ENCODE measurements around the gene ST3GAL4. TPM values are rescaled to one million over a fixed set of nuclear protein-coding genes. Genes with fewer than 3 reads are reported as not detected.

The ST3GAL4 gene
- total RNA-seq, 1 donor: 13.8 TPM

DNA sequence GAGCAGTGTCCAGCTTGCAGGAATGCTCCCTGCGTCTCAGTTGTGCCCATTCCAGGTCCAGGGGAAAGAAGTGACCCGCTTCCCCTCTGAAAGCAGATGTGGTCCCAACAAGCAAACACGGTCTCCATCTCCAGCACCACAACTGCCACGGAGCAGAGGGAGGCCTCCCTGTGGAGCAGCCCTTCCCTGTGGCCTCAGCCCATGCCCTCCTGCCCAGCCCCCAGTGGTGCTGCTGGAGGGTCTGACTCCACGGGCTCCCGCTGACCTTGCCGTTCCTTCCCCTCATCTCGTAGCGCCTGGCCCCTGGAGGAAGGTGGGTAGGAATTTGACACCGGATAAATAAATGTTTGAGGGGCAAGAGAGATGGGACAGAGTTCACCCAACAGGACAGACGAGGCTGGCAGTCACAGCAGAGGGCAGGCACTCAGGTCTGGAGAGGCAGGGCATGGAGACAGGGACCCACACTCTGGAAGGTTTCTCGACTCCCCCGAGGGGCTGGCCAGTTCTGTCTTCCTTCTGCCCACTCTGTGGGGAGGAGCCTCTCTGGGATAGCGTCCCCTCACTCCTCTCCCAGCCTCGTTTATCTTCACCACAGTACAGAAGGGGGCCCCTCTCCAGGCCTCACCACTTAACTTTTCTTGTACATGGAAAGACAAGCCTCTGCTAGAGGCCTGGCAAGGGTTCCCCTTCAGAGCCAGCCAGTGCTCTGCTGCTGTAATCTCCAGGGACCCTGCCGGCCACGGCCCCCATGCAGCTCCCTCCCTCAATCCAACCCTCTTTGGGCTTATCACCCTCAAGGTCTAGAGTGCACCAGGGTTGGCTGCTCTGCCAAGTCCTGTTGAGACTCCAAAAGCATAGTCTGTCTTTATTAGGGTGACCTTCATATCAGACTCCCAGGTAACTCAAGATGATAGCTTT is 7.5 kb upstream of the ST3GAL4 start:
- Histone ChIP-seq H3K4me2 (ENCODE audit: insufficient read depth, low read length) (no peak overlapping the region), H3K9me3 (ENCODE audit: low read depth, low read length) (no peaks in the 10 kb centered on the region), H3K79me2 (ENCODE audit: insufficient read depth, low read length) (peaks cover 39% of the 10 kb centered on the region), H3K27me3 (ENCODE audit: insufficient read depth, low read length) (no peaks in the 10 kb centered on the region), H3K36me3 (ENCODE audit: insufficient read depth, low read length) (no peaks in the 10 kb centered on the region), H3K4me1 (ENCODE audit: insufficient read depth, low read length) (peaks cover 29% of the 10 kb centered on the region), H3K27ac (ENCODE audit: low read depth, low read length) (no peak overlapping the region), H2AFZ (ENCODE audit: low read length) (no peak overlapping the region), H4K20me1 (ENCODE audit: insufficient read depth, low read length) (peaks cover 3% of the 10 kb centered on the region), H3K4me3 (ENCODE audit: insufficient read depth, low read length) (no peak overlapping the region)
- TF ChIP-seq, protein P1, sequence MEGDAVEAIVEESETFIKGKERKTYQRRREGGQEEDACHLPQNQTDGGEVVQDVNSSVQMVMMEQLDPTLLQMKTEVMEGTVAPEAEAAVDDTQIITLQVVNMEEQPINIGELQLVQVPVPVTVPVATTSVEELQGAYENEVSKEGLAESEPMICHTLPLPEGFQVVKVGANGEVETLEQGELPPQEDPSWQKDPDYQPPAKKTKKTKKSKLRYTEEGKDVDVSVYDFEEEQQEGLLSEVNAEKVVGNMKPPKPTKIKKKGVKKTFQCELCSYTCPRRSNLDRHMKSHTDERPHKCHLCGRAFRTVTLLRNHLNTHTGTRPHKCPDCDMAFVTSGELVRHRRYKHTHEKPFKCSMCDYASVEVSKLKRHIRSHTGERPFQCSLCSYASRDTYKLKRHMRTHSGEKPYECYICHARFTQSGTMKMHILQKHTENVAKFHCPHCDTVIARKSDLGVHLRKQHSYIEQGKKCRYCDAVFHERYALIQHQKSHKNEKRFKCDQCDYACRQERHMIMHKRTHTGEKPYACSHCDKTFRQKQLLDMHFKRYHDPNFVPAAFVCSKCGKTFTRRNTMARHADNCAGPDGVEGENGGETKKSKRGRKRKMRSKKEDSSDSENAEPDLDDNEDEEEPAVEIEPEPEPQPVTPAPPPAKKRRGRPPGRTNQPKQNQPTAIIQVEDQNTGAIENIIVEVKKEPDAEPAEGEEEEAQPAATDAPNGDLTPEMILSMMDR (IDR thresholded peaks at IDR 0.05; ENCODE audit: extremely low read depth, low read depth, low read length): no peak
- no peak for DNase-seq (ENCODE audit: insufficient read length, low spot score, missing footprints)

DNA sequence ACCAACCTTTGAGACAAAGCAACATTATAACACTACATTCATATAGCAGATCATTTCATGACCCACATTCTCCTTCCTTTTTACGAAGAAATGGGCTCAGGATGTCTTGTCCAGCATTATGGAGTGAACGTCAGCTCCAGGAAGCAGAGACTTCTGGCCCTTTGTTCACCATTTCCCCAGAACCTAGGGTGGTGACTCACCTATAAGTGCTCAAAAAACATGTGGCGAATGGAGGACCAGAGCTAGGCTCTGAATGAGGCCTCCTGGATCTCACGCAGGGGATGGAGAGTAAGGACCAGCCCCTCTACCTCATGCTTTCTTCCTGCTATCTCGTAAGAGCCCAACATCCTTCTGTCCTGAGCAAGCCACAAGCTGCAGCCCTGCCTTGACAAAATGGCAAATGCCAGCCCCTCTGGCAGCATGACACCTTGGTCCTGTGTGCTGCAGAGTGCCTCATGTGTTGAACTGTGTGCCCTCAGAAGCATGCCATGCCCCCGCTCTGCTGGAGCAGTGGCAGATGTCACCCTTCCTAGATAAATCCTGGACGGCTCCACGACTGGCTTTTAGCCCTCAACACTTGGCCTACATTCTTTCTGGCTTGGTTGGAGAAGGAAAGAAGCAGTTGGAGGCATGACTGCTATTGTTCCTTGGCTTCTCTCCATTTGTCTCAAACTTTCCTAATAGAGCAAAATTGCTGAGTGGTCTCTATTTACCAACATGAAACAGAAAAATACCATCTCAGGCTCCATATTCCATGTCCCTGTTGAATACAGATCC is 6.5 kb upstream of the ST3GAL4 start:
- Histone ChIP-seq H3K27me3 (ENCODE audit: insufficient read depth, low read length) (no peaks in the 10 kb centered on the region), H3K27ac (ENCODE audit: low read depth, low read length) (no peak overlapping the region), H3K79me2 (ENCODE audit: insufficient read depth, low read length) (peaks cover 39% of the 10 kb centered on the region)

DNA sequence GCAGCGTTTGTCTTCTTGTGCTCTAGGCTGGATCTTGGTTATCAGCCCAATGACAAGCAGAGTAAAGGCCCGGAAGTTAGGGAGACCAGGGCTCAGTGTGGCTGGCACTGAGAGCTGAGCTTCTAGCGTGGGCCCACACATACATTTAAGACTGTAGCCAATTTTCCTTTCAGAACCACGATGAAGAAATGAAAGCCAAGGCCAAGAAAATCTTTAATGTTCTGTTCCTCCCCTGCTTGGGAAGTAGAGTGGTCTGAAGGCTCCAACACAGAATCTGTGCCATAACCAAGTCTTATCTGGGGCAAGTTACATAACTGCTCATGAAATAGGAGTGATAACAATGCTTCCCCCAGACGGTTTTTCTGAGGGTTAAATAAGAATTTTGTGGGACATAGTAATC is 4.7 kb upstream of the ST3GAL4 start:
- Histone ChIP-seq H4K20me1 (ENCODE audit: insufficient read depth, low read length) (peaks cover 3% of the 10 kb centered on the region), H3K36me3 (ENCODE audit: insufficient read depth, low read length) (no peaks in the 10 kb centered on the region), H3K27me3 (ENCODE audit: insufficient read depth, low read length) (no peaks in the 10 kb centered on the region), H3K4me1 (ENCODE audit: insufficient read depth, low read length) (peaks cover 47% of the 10 kb centered on the region), H3K27ac (ENCODE audit: low read depth, low read length) (peak overlapping the region; percentile 24), H3K79me2 (ENCODE audit: insufficient read depth, low read length) (peaks cover 47% of the 10 kb centered on the region), H3K4me3 (ENCODE audit: insufficient read depth, low read length) (no peak overlapping the region), H3K9me3 (ENCODE audit: low read depth, low read length) (no peaks in the 10 kb centered on the region), H2AFZ (ENCODE audit: low read length) (no peak overlapping the region), H3K4me2 (ENCODE audit: insufficient read depth, low read length) (no peak overlapping the region)
- TF ChIP-seq, protein P1 (IDR thresholded peaks at IDR 0.05; ENCODE audit: extremely low read depth, low read depth, low read length): no peak
- no peak for DNase-seq (ENCODE audit: insufficient read length, low spot score, missing footprints)

More for the DNA sequence above, 6.5 kb upstream of the ST3GAL4 start:
- DNase-seq (ENCODE audit: insufficient read length, low spot score, missing footprints): peak; percentile 94
- H3K4me3 ChIP-seq (ENCODE audit: insufficient read depth, low read length): no peak overlapping the region
- H3K4me2 ChIP-seq (ENCODE audit: insufficient read depth, low read length): no peak overlapping the region
- no peaks in the 10 kb centered on the region for H3K36me3 ChIP-seq (ENCODE audit: insufficient read depth, low read length)
- no peak overlapping the region for H2AFZ ChIP-seq (ENCODE audit: low read length)
- H3K4me1 ChIP-seq (ENCODE audit: insufficient read depth, low read length): peaks cover 39% of the 10 kb centered on the region
- peaks cover 3% of the 10 kb centered on the region for H4K20me1 ChIP-seq (ENCODE audit: insufficient read depth, low read length)
- TF ChIP-seq, protein P1 (IDR thresholded peaks at IDR 0.05; ENCODE audit: extremely low read depth, low read depth, low read length): no peak
- H3K9me3 ChIP-seq (ENCODE audit: low read depth, low read length): no peaks in the 10 kb centered on the region

DNA sequence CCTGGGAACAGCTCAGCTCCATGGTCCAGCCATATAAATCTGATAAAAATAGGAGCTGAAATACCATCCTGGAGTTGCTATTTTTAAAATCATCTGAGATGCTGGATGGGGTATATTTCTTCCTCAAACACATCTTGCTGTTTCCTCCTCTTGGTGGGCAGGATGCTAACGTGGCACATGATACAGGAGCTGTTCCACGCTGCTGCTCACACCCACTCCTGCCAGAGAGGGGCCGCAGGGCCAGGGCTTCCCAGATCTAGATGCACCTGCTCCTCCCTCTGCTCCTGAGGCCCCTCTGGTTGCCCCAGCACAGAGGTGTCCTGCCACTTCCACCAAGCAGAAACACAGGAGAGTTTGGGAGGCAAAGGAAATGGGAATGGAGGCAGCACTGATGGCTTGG is 3.3 kb upstream of the ST3GAL4 start:
- H4K20me1 ChIP-seq (ENCODE audit: insufficient read depth, low read length): peaks cover 6% of the 10 kb centered on the region
- no peaks in the 10 kb centered on the region for H3K36me3 ChIP-seq (ENCODE audit: insufficient read depth, low read length)
- H2AFZ ChIP-seq (ENCODE audit: low read length): no peak overlapping the region
- H3K79me2 ChIP-seq (ENCODE audit: insufficient read depth, low read length): peaks cover 59% of the 10 kb centered on the region
- no peaks in the 10 kb centered on the region for H3K9me3 ChIP-seq (ENCODE audit: low read depth, low read length)
- no peaks in the 10 kb centered on the region for H3K27me3 ChIP-seq (ENCODE audit: insufficient read depth, low read length)
- H3K4me3 ChIP-seq (ENCODE audit: insufficient read depth, low read length): no peak overlapping the region
- DNase-seq (ENCODE audit: insufficient read length, low spot score, missing footprints): peak; percentile 78
- peak overlapping the region; percentile 81 for H3K27ac ChIP-seq (ENCODE audit: low read depth, low read length)
- TF ChIP-seq, protein P1 (IDR thresholded peaks at IDR 0.05; ENCODE audit: extremely low read depth, low read depth, low read length): no peak
- H3K4me2 ChIP-seq (ENCODE audit: insufficient read depth, low read length): no peak overlapping the region
- H3K4me1 ChIP-seq (ENCODE audit: insufficient read depth, low read length): peaks cover 52% of the 10 kb centered on the region
